HG02610 (cell line): ENCODE results near the gene FBXL16.

ENCODE experiments used
- ATAC-seq: cut with Tn5 transposase; IDR thresholded peaks from one replicate; pipeline ENCODE4 v1.9.1; 2021; ENCODE audit warnings: mild to moderate bottlenecking, moderate library complexity; ENCODE audit not compliant: unreplicated experiment

FBXL16 gene

GRCh38 chr16:735982-736453, 30.4 kb upstream of the FBXL16 start:
- no peak for ATAC-seq

GRCh38 chr16:734981-735881, 29.6 kb upstream of the FBXL16 start:
- ATAC-seq, result no peak

- no peak for ATAC-seq
Measured at GRCh38 chr16:734208-734980, 28.8 kb upstream of the FBXL16 start.

- no peak for ATAC-seq
Measured at GRCh38 chr16:733382-734207, 28.0 kb upstream of the FBXL16 start.

GRCh38 chr16:732936-733335, 27.3 kb upstream of the FBXL16 start:
- no peak for ATAC-seq

- ATAC-seq, result no peak
Measured at GRCh38 chr16:732332-732731, 26.7 kb upstream of the FBXL16 start.

- ATAC-seq, result no peak
Measured at GRCh38 chr16:730666-731509, 25.3 kb upstream of the FBXL16 start.

- no peak for ATAC-seq
Measured at GRCh38 chr16:729768-730665, 24.4 kb upstream of the FBXL16 start.

GRCh38 chr16:728890-729744, 23.5 kb upstream of the FBXL16 start:
- ATAC-seq, result no peak

- ATAC-seq, result no peak
Measured at GRCh38 chr16:728131-728889, 22.7 kb upstream of the FBXL16 start.

GRCh38 chr16:727291-727977, 21.8 kb upstream of the FBXL16 start:
- no peak for ATAC-seq

GRCh38 chr16:726438-727290, 21.1 kb upstream of the FBXL16 start, which contains the start of the genes CCDC78 and HAGHL:
TSS of gene CCDC78 (minus strand) at chr16:726443. CDS start at chr16:726367, 76 bp downstream.
TSS of gene HAGHL (plus strand) at chr16:727106. CDS start at chr16:727510, 404 bp downstream.
- ATAC-seq, result no peak

- ATAC-seq, result no peak
Measured at GRCh38 chr16:726188-726437, 20.5 kb upstream of the FBXL16 start.

GRCh38 chr16:725463-726187, 20.0 kb upstream of the FBXL16 start:
- ATAC-seq, result no peak

- ATAC-seq, result no peak
Measured at GRCh38 chr16:725041-725376, 19.4 kb upstream of the FBXL16 start.
